Chondrocyte (in vitro differentiated cells): ENCODE results near the gene PIGT. TPM values are rescaled to one million over a fixed set of nuclear protein-coding genes. Genes with fewer than 3 reads are reported as not detected.

ENCODE experiments used
- DNase-seq: peaks from one replicate; pipeline ENCODE4 v3.0.0; 2021; ENCODE audit warnings: mixed read lengths, low spot score
- H3K27ac Mint-ChIP-seq: one replicate; pipeline ENCODE4 v1.8.0; 2021; ENCODE audit warnings: mild to moderate bottlenecking, moderate library complexity, mixed read lengths; ENCODE audit not compliant: unreplicated experiment
- H3K27me3 Mint-ChIP-seq: 2 replicates; pipeline ENCODE4 v1.8.0; 2021; ENCODE audit warnings: low read depth, mixed read lengths
- H3K36me3 Mint-ChIP-seq: 2 replicates; pipeline ENCODE4 v1.8.0; 2021; ENCODE audit warnings: low read depth, mixed read lengths
- H3K4me1 Mint-ChIP-seq: 2 replicates; pipeline ENCODE4 v1.8.0; 2021; ENCODE audit warnings: low read depth, mild to moderate bottlenecking, mixed read lengths
- H3K4me3 Mint-ChIP-seq: one replicate; pipeline ENCODE4 v1.8.0; 2021; ENCODE audit warnings: mild to moderate bottlenecking, moderate library complexity, mixed read lengths; ENCODE audit not compliant: unreplicated experiment
- H3K9me3 Mint-ChIP-seq: 2 replicates; pipeline ENCODE4 v1.8.0; 2021; ENCODE audit warnings: low read depth, mixed read lengths
- CTCF ChIP-seq: fragments of 200-600 bp; sonication (generic); IDR thresholded peaks from 2 replicates; pipeline ENCODE4 v1.5.0; 2021; ENCODE audit warnings: antibody characterized with exemption, mild to moderate bottlenecking, moderate library complexity
- total RNA-seq: library from RNA; stranded (reverse); gene quantifications from 3 replicates; pipeline ENCODE4 v1.2.1, GENCODE V29; 2021

Gene PIGT
- total RNA-seq, 1 donor from 2014 or later, result 105 TPM

- H3K36me3 Mint-ChIP-seq, result no peaks in the 10 kb centered on the region
- H3K4me1 Mint-ChIP-seq, result no peaks in the 10 kb centered on the region
- no peak for DNase-seq
- H3K27ac Mint-ChIP-seq, result no peak overlapping the region
- no peaks in the 10 kb centered on the region for H3K9me3 Mint-ChIP-seq
- peaks cover 30% of the 10 kb centered on the region for H3K27me3 Mint-ChIP-seq
- no peak overlapping the region for H3K4me3 Mint-ChIP-seq
- TF ChIP-seq CTCF, result peak; percentile 58
Measured at GRCh38 chr20:45459606-45460005, 43.7 kb downstream of the PIGT start.

DNA sequence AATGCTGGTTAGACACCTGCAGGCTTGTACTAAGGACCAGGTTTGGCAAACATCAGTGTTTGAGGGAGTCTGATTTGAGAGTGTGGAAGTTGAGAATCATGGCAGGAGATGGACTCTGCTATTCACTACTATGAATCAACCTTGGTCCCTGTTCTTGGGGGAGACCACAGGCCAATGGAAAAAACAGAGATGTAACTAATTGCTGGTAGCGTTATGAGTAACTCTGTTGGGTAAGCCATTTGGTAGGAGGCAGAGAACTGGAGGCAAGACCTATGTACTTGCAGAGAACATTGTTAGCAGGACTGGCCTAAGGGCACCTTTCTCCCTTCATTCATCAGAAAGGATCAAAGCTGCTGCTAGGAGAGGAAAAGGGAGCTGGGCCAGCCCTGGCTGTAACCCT lies 45.3 kb downstream of the PIGT start:
- Mint-ChIP-seq H3K36me3 (no peaks in the 10 kb centered on the region), H3K4me1 (no peaks in the 10 kb centered on the region), H3K27ac (no peak overlapping the region), H3K27me3 (peaks cover 35% of the 10 kb centered on the region), H3K9me3 (no peaks in the 10 kb centered on the region), H3K4me3 (no peak overlapping the region)
- TF ChIP-seq CTCF, result no peak
- DNase-seq, result no peak

DNA sequence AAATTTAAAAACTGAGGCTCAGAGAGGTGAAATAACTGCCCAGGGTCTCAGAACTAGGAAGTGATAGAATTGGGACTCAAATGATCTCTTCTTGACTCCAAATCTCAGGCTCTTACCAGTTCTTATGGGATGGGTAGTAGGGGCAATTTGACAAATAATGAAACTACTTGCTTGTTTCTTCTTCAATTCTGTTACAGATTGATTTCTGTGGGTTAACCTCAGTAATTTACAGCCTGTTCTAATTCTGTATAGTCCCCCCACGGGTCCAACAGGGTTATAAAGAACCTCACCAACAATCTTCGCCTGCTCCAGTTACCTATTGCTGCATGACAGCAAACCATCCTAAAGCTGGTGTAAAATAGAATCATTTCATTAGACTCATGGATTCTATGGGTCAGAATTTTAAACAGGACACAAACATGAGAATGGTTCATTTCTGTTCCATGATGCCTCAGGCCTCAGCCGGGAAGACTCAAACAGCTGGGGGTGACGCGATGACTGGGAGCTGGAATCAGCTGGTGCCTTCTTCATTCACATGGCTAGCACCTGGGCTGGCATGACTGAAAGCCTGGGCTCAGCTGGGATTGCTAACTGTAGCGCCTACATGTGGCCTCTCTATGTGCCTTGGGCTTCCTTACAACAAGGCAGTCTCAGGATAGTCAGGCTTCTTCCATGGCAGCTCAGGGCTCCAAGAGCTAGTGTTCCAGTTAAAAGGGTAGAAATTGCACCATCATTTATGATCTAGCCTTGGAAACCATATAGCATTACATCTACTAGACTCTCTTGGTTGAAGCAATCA lies 47.0 kb downstream of the PIGT start:
- peaks cover 36% of the 10 kb centered on the region for H3K27me3 Mint-ChIP-seq
- no peaks in the 10 kb centered on the region for H3K36me3 Mint-ChIP-seq
- no peaks in the 10 kb centered on the region for H3K9me3 Mint-ChIP-seq
- H3K4me3 Mint-ChIP-seq, result no peak overlapping the region
- TF ChIP-seq CTCF, result no peak
- H3K27ac Mint-ChIP-seq, result no peak overlapping the region
- H3K4me1 Mint-ChIP-seq, result no peaks in the 10 kb centered on the region
- DNase-seq, result no peak

- H3K4me3 Mint-ChIP-seq, result no peak overlapping the region
- H3K4me1 Mint-ChIP-seq, result no peaks in the 10 kb centered on the region
- no peaks in the 10 kb centered on the region for H3K36me3 Mint-ChIP-seq
- H3K27me3 Mint-ChIP-seq, result peaks cover 36% of the 10 kb centered on the region
- no peak for DNase-seq
- no peak for TF ChIP-seq CTCF
- no peak overlapping the region for H3K27ac Mint-ChIP-seq
- no peaks in the 10 kb centered on the region for H3K9me3 Mint-ChIP-seq
Measured at GRCh38 chr20:45463709-45464108, 47.8 kb downstream of the PIGT start.

GRCh38 chr20:45465491-45466266 lies 49.7 kb downstream of the PIGT start:
- H3K36me3 Mint-ChIP-seq, result no peaks in the 10 kb centered on the region
- no peak overlapping the region for H3K27ac Mint-ChIP-seq
- DNase-seq, result no peak
- no peak overlapping the region for H3K4me3 Mint-ChIP-seq
- peaks cover 9% of the 10 kb centered on the region for H3K4me1 Mint-ChIP-seq
- peaks cover 43% of the 10 kb centered on the region for H3K27me3 Mint-ChIP-seq
- no peak for TF ChIP-seq CTCF
- H3K9me3 Mint-ChIP-seq, result no peaks in the 10 kb centered on the region
